ENCODE data around the gene FOXB2. TPM values are rescaled to one million over a fixed set of nuclear protein-coding genes. Genes with fewer than 3 reads are reported as not detected.
A peak's percentile ranks its signal among the peaks of the same experiment; 100 is the strongest.

Gene FOXB2
- total RNA-seq, 4 donors from 2014 or later, result not detected

- in situ Hi-C loops (cut with MboI; ENCODE audit: low sequenced_read_pairs in 4 of 4), result loop anchor here in 1 of 4 donors (25.0 kb wide), 1 partner anchor 184 kb away; no protein-coding TSS in a partner anchor
- Histone ChIP-seq H3K4me3 (no peak overlapping the region), H3K36me3 (no peaks in the 10 kb centered on the region), H3K27ac (no peak overlapping the region), H3K27me3 (no peaks in the 10 kb centered on the region), H3K4me1 (no peaks in the 10 kb centered on the region), H3K9me3 (no peaks in the 10 kb centered on the region)
- intact Hi-C loops (cut with DNase I; ENCODE audit: low total_unique reads), result no loop called here
- DNase-seq, result no peak
- no peak for ATAC-seq
- TF ChIP-seq, protein P1, sequence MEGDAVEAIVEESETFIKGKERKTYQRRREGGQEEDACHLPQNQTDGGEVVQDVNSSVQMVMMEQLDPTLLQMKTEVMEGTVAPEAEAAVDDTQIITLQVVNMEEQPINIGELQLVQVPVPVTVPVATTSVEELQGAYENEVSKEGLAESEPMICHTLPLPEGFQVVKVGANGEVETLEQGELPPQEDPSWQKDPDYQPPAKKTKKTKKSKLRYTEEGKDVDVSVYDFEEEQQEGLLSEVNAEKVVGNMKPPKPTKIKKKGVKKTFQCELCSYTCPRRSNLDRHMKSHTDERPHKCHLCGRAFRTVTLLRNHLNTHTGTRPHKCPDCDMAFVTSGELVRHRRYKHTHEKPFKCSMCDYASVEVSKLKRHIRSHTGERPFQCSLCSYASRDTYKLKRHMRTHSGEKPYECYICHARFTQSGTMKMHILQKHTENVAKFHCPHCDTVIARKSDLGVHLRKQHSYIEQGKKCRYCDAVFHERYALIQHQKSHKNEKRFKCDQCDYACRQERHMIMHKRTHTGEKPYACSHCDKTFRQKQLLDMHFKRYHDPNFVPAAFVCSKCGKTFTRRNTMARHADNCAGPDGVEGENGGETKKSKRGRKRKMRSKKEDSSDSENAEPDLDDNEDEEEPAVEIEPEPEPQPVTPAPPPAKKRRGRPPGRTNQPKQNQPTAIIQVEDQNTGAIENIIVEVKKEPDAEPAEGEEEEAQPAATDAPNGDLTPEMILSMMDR (IDR thresholded peaks at IDR 0.05 in 4 of 5, conservative IDR thresholded peaks at IDR 0.05 in 1 of 5), result peak in 2 of 5 experiments; percentile 33 to 40
- no peak for TF ChIP-seq POLR2A (IDR thresholded peaks at IDR 0.05)
Observed at GRCh38 chr9:76996700-76997099, 22.8 kb upstream of the FOXB2 start.

- Histone ChIP-seq H3K4me1 (no peaks in the 10 kb centered on the region), H3K9me3 (no peaks in the 10 kb centered on the region), H3K4me3 (no peak overlapping the region), H3K27ac (no peak overlapping the region), H3K36me3 (no peaks in the 10 kb centered on the region), H3K27me3 (peaks cover 0 to 5% (median 0%) of the 10 kb centered on the region in 3 donors)
- ATAC-seq (no peak), DNase-seq (no peak)
- intact Hi-C loops (cut with DNase I; ENCODE audit: low total_unique reads) (no loop called here), in situ Hi-C loops (cut with MboI; ENCODE audit: low sequenced_read_pairs in 4 of 4) (loop anchor here in 1 of 4 donors (25.0 kb wide), 1 partner anchor 187 kb away; no protein-coding TSS in a partner anchor)
- no peak for TF ChIP-seq POLR2A (IDR thresholded peaks at IDR 0.05)
- TF ChIP-seq, protein P1 (IDR thresholded peaks at IDR 0.05 in 4 of 5, conservative IDR thresholded peaks at IDR 0.05 in 1 of 5), result no peak
Observed at GRCh38 chr9:76999261-76999660, 20.2 kb upstream of the FOXB2 start.

DNA sequence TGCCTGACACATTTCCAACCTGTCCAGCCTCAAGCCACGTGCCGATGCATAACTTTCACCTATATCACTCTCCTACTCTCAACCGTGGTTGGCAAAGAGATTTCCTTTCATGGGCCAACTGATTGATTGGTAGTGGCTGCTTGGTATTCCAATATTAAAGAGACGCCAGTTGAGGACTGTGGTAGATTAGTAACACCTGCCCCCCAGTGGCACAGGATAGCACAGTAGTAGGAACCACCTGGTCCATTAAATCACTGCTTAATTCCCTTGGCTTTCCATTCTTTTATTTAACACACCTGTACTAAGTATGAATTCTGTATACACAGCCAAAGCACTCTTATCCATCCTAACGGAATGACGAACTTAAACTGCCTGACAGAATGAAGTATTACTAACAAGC lies 19.1 kb upstream of the FOXB2 start:
- no peak for ATAC-seq
- intact Hi-C loops (cut with DNase I; ENCODE audit: low total_unique reads), result no loop called here
- TF ChIP-seq POLR2A (IDR thresholded peaks at IDR 0.05), result no peak
- TF ChIP-seq, protein P1 (IDR thresholded peaks at IDR 0.05 in 4 of 5, conservative IDR thresholded peaks at IDR 0.05 in 1 of 5), result no peak
- peaks cover 0 to 5% (median 3%) of the 10 kb centered on the region in 3 donors for H3K27me3 ChIP-seq
- H3K4me3 ChIP-seq, result no peak overlapping the region
- in situ Hi-C loops (cut with MboI; ENCODE audit: low sequenced_read_pairs in 4 of 4), result loop anchor here in 1 of 4 donors (5.0 kb wide), 1 partner anchor 193 kb away; no protein-coding TSS in a partner anchor
- no peak overlapping the region for H3K27ac ChIP-seq
- no peaks in the 10 kb centered on the region for H3K9me3 ChIP-seq
- H3K4me1 ChIP-seq, result no peaks in the 10 kb centered on the region
- H3K36me3 ChIP-seq, result no peaks in the 10 kb centered on the region
- DNase-seq, result no peak

DNA sequence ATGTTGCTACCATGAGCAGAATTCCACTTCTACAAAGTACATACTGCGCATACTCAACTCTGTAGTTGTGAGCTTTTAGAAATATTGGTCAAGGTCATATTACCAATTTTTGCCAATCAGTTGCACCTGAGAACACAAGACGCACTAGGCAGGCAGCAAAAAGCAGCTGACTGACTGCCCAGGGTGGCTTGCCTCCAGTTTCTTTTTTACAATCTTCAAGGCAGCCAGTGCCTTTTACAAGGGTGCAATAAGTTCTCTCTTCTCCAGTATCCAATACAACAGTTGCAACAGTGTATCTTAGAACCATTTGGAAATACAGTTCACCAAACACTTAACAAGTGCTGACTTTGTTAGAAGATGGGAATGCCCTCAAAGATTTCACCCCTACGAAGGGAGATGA lies 16.1 kb upstream of the FOXB2 start:
- TF ChIP-seq, protein P1 (IDR thresholded peaks at IDR 0.05 in 4 of 5, conservative IDR thresholded peaks at IDR 0.05 in 1 of 5), result no peak
- no peak for TF ChIP-seq POLR2A (IDR thresholded peaks at IDR 0.05)
- ATAC-seq (no peak), DNase-seq (no peak)
- in situ Hi-C loops (cut with MboI; ENCODE audit: low sequenced_read_pairs in 4 of 4) (loop anchor here in 1 of 4 donors (5.0 kb wide), 1 partner anchor 196 kb away; no protein-coding TSS in a partner anchor), intact Hi-C loops (cut with DNase I; ENCODE audit: low total_unique reads) (no loop called here)
- Histone ChIP-seq H3K36me3 (no peaks in the 10 kb centered on the region), H3K9me3 (no peaks in the 10 kb centered on the region), H3K4me1 (no peaks in the 10 kb centered on the region), H3K27me3 (peaks cover 0 to 16% (median 5%) of the 10 kb centered on the region in 3 donors), H3K4me3 (no peak overlapping the region), H3K27ac (no peak overlapping the region)

DNA sequence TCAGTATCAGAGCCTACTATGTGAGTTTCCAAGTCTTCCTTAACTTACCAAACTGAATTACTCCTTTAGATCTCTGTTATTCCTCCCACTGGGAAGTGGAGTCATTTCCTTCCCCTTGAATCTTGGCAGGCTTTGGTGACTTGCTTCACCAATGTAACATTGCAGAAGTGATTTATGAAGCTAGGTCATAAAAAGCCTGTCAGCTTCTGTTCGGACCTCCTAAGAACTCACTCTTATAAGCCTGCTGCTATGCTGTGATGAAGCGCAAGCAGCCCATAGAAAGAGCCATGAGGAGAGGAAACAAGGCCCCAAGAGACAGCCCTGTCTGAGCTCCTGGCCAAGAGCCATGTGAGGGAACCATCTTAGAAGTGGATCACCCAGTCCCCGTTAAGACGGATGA lies 14.2 kb upstream of the FOXB2 start:
- Histone ChIP-seq H3K4me1 (no peaks in the 10 kb centered on the region), H3K36me3 (no peaks in the 10 kb centered on the region), H3K27me3 (peaks cover 12 to 34% (median 20%) of the 10 kb centered on the region in 3 donors), H3K27ac (no peak overlapping the region), H3K4me3 (no peak overlapping the region), H3K9me3 (no peaks in the 10 kb centered on the region)
- intact Hi-C loops (cut with DNase I; ENCODE audit: low total_unique reads), result no loop called here
- in situ Hi-C loops (cut with MboI; ENCODE audit: low sequenced_read_pairs in 4 of 4), result no loop called here
- no peak for ATAC-seq
- no peak for TF ChIP-seq POLR2A (IDR thresholded peaks at IDR 0.05)
- TF ChIP-seq, protein P1 (IDR thresholded peaks at IDR 0.05 in 4 of 5, conservative IDR thresholded peaks at IDR 0.05 in 1 of 5), result no peak
- DNase-seq, result no peak

All from gastrocnemius medialis (tissue), 4 donors.